LNCaP clone FGC (cell line): Measurements from ENCODE around the gene ARHGAP22.
"Not testable (repeated sequence)": the region's sequence is repeated elsewhere in the genome, so short reads cannot be mapped to it uniquely, and the experiment has no call there.

Experiments
- DNase-seq: peaks from one replicate; pipeline ENCODE4 v3.0.0-alpha.2; 2011; ENCODE audit warnings: low read depth
- H3K4me3 ChIP-seq: 2 replicates; pipeline ENCODE4 v1.5.1; 2011; ENCODE audit warnings: mild to moderate bottlenecking, low read depth, low read length, control low read depth
- CTCF ChIP-seq: IDR thresholded peaks from 2 replicates; pipeline ENCODE4 v1.5.1; 2012; ENCODE audit warnings: mild to moderate bottlenecking; ENCODE audit not compliant: control insufficient read depth, insufficient read depth; ENCODE audit errors: extremely low read depth

The ARHGAP22 gene

GRCh38 chr10:48430402-48430993, 174.4 kb downstream of the ARHGAP22 start:
- no peak for TF ChIP-seq CTCF
- no peak overlapping the region for H3K4me3 ChIP-seq
- no peak for DNase-seq

GRCh38 chr10:48429309-48429708, 175.6 kb downstream of the ARHGAP22 start:
- H3K4me3 ChIP-seq, result no peak overlapping the region
- TF ChIP-seq CTCF, result no peak
- DNase-seq, result no peak

- TF ChIP-seq CTCF, result no peak
- no peak overlapping the region for H3K4me3 ChIP-seq
- no peak for DNase-seq
Observed at GRCh38 chr10:48428896-48429295, 176.0 kb downstream of the ARHGAP22 start.

- DNase-seq, result no peak
- no peak overlapping the region for H3K4me3 ChIP-seq
- TF ChIP-seq CTCF, result no peak
Observed at GRCh38 chr10:48423884-48424283, 181.0 kb downstream of the ARHGAP22 start.

- DNase-seq, H3K4me3 ChIP-seq: not testable (repeated sequence)
Observed at GRCh38 chr10:48421862-48422261, 183.0 kb downstream of the ARHGAP22 start.

- no peak overlapping the region for H3K4me3 ChIP-seq
- TF ChIP-seq CTCF, result no peak
- no peak for DNase-seq
Observed at GRCh38 chr10:48419714-48420113, 185.2 kb downstream of the ARHGAP22 start.

- no peak overlapping the region for H3K4me3 ChIP-seq
- TF ChIP-seq CTCF, result no peak
- no peak for DNase-seq
Observed at GRCh38 chr10:48418189-48418788, 186.6 kb downstream of the ARHGAP22 start.
